NCI-H1417 treated with DMSO at 0.1 percent for 48 hours (cell line): ENCODE data around the gene ADGRG3.

Experiments used
- DNase-seq: peaks from one replicate; lab custom pipeline; 2025; lab: John Stamatoyannopoulos, UW

The ADGRG3 gene

GRCh38 chr16:57668263-57668571 lies at the start of gene ADGRG3:
Gene ADGRG3, plus strand, starts transcription at chr16:57668306. Its CDS starts 42 bp downstream, at chr16:57668348.
- DNase-seq = no peak

GRCh38 chr16:57619133-57619605 lies 48.9 kb upstream of the ADGRG3 start:
- no peak for DNase-seq

- DNase-seq = peak; percentile 36
These were observed 48.3 kb upstream of the ADGRG3 start for GRCh38 chr16:57619606-57620334.

GRCh38 chr16:57620335-57621231 lies 47.5 kb upstream of the ADGRG3 start:
- DNase-seq = no peak

DNA sequence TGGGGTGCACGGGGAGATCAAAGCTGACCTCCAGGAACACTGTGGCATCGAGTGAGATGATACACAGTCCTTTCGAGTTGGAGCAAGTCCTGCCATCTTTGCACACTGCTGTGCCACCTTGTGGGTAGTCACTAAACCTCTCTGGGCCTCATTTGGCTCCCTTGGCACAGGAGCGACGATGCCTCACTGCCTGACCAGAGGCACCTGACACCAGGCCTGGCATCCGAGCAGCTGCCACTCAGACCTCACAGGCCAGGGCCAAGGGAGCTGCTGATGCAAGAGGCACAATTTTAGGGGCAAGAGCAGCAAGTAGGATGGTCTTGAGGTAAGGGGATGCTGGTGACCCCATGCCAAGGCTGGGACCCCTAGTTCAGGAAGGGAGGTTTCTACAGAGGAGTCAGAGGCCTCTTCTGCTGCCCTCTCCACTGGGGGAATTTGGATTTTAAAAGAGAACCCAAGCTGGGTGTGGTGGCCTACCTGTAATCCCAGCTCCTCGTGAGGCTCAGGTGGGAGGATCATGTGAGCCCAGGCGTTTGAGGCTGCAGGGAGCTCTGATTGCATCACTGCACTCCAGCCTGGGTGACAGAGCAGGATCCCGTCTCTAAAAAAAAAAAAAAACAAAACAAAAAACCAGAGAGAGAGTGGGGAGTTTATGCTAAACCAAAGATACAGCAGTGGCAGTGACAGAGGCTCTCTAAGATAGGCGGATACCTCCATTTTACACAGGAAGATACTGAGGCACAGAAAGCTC lies 46.4 kb upstream of the ADGRG3 start:
- DNase-seq = no peak

DNA sequence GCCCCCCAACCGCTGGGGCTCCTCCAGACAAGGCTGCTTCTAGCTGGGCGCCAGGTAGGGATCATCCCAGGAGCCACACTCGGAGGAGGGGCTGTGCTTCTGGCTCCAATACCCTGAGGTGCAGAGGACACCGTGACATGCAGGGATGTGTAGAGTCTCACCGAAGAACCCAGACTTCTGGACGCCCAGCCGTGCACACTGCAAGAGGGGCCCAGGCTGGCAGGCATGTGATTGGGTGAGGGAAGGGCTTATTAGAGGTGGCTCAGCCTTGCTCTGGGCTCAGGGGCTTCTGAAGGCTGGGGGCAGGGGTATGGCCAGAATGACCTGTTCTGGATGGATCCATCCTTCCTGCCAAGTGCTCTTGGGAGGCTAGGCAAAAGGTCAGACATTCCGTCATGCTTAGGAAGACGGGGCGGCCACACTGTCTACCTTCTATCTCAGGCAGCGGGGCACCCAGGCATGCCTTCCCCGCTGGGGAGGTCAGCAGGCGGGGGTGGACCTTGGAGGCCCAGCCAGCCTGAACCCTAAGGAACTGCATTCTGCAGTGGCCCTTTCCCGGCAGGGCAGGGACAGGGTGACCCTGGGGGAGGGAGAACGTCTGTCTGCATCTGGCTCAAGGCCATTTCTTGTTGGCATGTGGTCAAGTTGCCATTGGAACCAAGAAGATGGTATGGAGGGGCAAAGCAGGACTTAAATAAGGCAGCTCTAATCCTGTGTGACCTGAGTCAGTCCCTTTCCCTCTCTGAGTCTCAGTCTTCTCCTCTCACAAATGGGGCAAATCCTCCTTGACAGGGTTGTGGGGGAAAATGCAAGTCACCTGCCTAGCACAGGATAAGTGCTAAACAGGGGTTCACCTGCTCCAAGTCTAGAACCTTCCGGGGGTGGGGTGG lies 45.5 kb upstream of the ADGRG3 start:
- DNase-seq = no peak

GRCh38 chr16:57623251-57624043 lies 44.7 kb upstream of the ADGRG3 start:
- DNase-seq = no peak

- DNase-seq = no peak
These were observed 43.9 kb upstream of the ADGRG3 start for GRCh38 chr16:57624044-57624688.

- DNase-seq = no peak
These were observed 43.2 kb upstream of the ADGRG3 start for GRCh38 chr16:57624806-57625500.

DNA sequence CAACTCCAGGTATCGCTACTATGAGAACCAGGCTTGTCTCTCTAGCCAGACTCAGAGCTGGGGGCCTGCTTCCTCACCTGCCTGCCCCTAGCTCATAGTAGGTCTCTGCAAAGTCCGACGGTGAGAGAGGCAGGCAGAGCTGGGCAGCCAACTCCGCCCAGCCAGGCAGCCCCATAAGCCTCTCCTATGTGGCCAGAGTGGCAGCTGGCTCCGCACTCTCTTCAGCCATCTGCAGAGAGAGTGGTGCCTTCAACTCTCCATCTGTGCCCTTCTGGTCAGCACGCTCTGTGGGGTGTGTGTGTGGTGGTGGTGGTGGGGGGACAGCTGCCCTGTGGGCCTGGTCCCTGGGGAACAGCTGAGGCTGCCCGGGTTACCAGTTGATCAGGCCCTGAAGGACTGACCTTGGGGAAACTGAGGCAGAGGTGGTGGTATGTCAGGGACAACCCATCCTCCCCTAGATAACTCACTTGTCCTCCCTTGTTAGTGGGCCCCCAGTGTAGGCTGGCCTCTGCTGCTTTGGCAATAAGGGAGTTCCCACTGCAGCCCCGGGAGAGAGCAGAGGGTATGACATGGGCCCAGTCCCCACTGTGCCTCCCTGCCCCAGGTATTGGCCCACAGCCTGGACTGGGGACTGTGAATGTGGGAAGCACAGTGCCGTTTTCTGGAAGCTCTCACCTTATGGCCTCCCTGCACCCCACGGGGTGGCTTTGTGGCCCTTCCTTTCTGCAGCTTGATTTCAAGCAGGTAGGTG lies 41.5 kb upstream of the ADGRG3 start:
- no peak for DNase-seq

GRCh38 chr16:57627184-57627871 lies 40.8 kb upstream of the ADGRG3 start:
- no peak for DNase-seq

DNA sequence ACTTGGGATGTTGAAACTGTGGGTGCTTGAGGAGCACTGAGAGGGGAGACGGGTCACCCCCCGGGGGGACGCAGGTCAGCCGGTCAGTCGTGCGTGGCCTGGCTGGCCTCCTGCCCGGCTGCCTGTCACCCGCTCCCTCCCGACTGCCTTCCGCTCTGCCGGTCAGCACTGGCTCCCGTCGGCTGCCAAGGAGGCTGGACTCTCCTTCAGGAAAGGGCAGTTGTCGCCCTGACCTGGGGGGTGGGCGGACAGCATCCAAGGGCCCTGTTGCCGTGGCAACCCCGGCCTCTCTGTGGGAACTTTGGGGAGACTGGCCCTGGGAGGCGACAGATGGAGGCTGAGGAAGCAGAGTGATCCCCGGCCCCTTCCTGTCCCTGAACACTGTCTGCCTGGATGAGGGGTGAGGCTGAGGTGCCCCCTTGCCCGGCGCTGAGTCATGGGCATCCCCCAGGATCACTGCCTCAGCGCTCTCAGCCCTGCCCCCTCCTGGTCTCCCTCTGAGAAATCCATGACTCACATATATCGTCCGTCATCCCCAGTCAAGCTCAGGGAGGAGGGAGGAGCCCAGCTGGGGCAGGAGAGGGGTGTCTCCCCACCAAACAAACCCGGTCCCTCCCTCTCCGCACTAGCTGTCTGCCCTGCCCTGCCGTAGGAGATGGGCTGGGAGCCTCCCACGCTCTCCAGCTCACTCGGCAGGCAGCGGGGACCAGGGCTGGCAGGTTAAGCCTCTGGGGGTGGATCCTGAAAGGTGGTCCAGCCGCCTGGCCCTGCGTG lies 39.9 kb upstream of the ADGRG3 start, which contains the start of gene ADGRG1:
Gene ADGRG1 (plus strand): TSS at position 623 of the 774 bp plus-strand sequence. CDS start 21,658 bp downstream, outside the sequence.
- no peak for DNase-seq

GRCh38 chr16:57628783-57629293 lies 39.3 kb upstream of the ADGRG3 start:
- DNase-seq = no peak

DNA sequence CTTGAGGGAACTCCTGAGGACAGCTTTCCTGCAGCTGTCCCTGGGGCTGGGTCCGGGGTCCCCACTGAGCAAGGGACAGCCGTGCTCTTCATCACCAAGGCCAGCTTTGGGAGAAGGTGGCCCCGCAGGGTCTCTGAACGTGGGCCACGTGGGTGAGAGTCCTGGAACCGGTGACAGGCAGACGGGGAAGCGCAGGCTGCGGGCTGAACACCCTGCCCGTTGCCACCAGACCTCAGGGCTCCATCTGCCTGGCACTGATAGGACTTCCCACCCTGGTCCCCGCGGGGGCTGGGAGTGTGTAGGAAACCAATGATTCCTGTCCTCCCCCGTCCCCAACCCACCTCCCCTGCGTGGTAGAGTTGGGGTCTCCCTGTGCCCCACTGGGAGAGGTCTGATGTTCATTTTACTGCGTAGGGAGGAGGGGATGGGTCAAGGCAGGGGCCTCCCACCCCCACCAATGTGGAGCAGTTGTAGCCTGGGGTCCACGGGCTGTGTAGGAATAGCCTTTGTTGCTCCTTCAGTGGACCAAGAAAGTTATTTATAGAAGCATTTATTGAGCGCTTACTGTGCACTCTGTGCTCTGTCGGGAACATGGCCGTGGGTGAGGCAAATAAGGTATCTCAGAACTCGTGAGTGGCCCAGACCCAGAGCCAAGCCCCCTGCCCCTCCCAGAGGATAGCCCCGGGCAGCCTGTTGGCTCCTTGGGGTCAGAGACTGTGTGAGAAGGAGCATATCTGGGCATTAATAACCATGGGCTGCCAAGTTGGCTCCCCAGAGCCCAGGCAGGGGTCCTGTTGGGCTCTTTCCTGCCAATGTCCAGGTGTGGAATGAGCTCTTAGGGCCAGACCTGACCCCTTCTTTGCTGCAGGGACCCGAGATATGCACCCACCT lies 38.3 kb upstream of the ADGRG3 start:
- DNase-seq = no peak

- DNase-seq = no peak
These were observed 37.7 kb upstream of the ADGRG3 start for GRCh38 chr16:57630407-57630797.
